Prostate gland (tissue), 2 donors: ENCODE data around the gene RNF183.

ENCODE experiments used
- POLR2A ChIP-seq: fragments of 450-650 bp; IDR thresholded peaks from one replicate; pipeline ENCODE4 v1.6.1; 2016; ENCODE audit warnings: antibody characterized with exemption, mild to moderate bottlenecking
- TF ChIP-seq, protein P1 (sequence below), 4 experiments: fragments of 200-600 bp in 2 of 4; fragments of 450-650 bp in 2 of 4; sonication (generic) in 2 of 4; IDR thresholded peaks; 1 replicate in 3 of 4; 2 replicates in 1 of 4; pipeline ENCODE4 v1.5.1; 2016 to 2019; ENCODE audit warnings: antibody characterized with exemption in 4 of 4, mild to moderate bottlenecking in 2 of 4, moderate library complexity in 2 of 4

DNA sequence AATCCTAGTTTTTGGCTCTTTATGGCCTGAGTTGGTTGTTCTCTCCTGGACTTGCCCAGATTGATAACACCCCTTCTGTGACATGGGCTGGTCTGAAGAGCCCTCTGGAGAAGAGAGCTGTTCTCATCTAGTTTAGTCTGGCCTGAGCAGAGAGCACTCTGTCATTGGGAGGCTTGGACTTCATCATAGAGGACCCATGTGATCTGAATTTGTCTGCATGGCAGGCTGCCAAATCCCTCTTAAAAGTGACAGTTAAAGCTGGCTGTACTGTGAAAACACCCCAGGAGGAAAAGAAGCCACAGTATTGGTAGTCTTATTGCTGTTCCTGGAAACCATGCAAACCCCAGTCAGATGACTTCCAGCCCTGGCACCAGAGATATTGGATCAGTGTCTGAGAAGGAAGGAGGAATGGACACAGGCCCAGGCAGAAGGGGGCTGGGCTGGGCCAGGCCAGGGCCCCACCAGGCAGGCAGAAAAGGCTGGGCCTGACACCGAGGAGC, 40.6 kb upstream of the RNF183 start:
- TF ChIP-seq, protein P1, sequence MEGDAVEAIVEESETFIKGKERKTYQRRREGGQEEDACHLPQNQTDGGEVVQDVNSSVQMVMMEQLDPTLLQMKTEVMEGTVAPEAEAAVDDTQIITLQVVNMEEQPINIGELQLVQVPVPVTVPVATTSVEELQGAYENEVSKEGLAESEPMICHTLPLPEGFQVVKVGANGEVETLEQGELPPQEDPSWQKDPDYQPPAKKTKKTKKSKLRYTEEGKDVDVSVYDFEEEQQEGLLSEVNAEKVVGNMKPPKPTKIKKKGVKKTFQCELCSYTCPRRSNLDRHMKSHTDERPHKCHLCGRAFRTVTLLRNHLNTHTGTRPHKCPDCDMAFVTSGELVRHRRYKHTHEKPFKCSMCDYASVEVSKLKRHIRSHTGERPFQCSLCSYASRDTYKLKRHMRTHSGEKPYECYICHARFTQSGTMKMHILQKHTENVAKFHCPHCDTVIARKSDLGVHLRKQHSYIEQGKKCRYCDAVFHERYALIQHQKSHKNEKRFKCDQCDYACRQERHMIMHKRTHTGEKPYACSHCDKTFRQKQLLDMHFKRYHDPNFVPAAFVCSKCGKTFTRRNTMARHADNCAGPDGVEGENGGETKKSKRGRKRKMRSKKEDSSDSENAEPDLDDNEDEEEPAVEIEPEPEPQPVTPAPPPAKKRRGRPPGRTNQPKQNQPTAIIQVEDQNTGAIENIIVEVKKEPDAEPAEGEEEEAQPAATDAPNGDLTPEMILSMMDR (IDR thresholded peaks at IDR 0.05): no peak
- TF ChIP-seq POLR2A: peak; percentile 21
